IMR-90 (cell line): Measurements from ENCODE around the gene SLC9A1. TPM values are rescaled to one million over a fixed set of nuclear protein-coding genes. Genes with fewer than 3 reads are reported as not detected.

Experiments
- ATAC-seq: fragments of 200-7000 bp; cut with Tn5 transposase; 2 replicates; pipeline ENCODE4 v1.9.1; 2020; ENCODE audit warnings: low read depth, mild to moderate bottlenecking, moderate library complexity
- BruUV-seq: library from RNA; stranded (reverse); fragments of 400-500 nt; replicated peaks from 2 replicates; lab custom pipeline; 2021; lab: Mats Ljungman, UMichigan
- CTCF ChIA-PET: fragments of 300-600 bp; formaldehyde crosslinking; extraction: SDS; loops from one replicate; lab custom pipeline; 2021; ENCODE audit warnings: antibody characterized with exemption; lab: Yijun Ruan, JAX
- POLR2A ChIA-PET: fragments of 300-600 bp; sonication (Branson Sonifier 250); formaldehyde crosslinking; loops from one replicate; lab custom pipeline; 2022; ENCODE audit warnings: antibody characterized with exemption; ENCODE audit not compliant: unreplicated experiment; lab: Charles Lee
- DNase-seq: peaks from one replicate; pipeline ENCODE4 v3.0.0; 2013
- H2AFZ ChIP-seq: replicated peaks from 2 replicates; pipeline ENCODE3; 2013; ENCODE audit warnings: low read length, mild to moderate bottlenecking; ENCODE audit not compliant: poor library complexity
- H2AK5ac ChIP-seq: 2 replicates; pipeline ENCODE4 v1.6.1; 2013; ENCODE audit warnings: low read depth, low read length, inconsistent platforms
- H2AK9ac ChIP-seq: replicated peaks from 2 replicates; pipeline ENCODE3; 2013; ENCODE audit warnings: mild to moderate bottlenecking, low read depth, low read length, moderate library complexity; ENCODE audit not compliant: poor library complexity
- H2BK120ac ChIP-seq: 2 replicates; pipeline ENCODE4 v1.6.1; 2013; ENCODE audit warnings: low read depth, low read length, inconsistent platforms
- H2BK15ac ChIP-seq: 3 replicates; pipeline ENCODE4 v1.6.1; 2013; ENCODE audit warnings: low read depth, low read length, inconsistent platforms
- H2BK20ac ChIP-seq: 2 replicates; pipeline ENCODE4 v1.6.1; 2013; ENCODE audit warnings: low read depth, mild to moderate bottlenecking, inconsistent platforms, low read length, moderate library complexity
- H2BK5ac ChIP-seq: 2 replicates; pipeline ENCODE4 v1.6.1; 2013; ENCODE audit warnings: mild to moderate bottlenecking, low read depth, low read length, inconsistent platforms; ENCODE audit not compliant: poor library complexity, severe bottlenecking
- H3K14ac ChIP-seq: replicated peaks from 2 replicates; pipeline ENCODE4 v1.6.1; 2013; ENCODE audit warnings: low read depth, low read length, inconsistent platforms
- H3K18ac ChIP-seq: 2 replicates; pipeline ENCODE4 v1.6.1; 2013; ENCODE audit warnings: low read depth, low read length, control low read depth
- H3K23ac ChIP-seq: 2 replicates; pipeline ENCODE4 v1.6.1; 2013; ENCODE audit warnings: low read depth, low read length, inconsistent platforms
- H3K27ac ChIP-seq: 2 replicates; pipeline ENCODE4 v1.5.1; 2013; ENCODE audit warnings: mild to moderate bottlenecking, control low read depth, low read length; ENCODE audit not compliant: insufficient read depth
- H3K27me3 ChIP-seq: 2 replicates; pipeline ENCODE4 v1.6.1; 2013; ENCODE audit warnings: low read length; ENCODE audit not compliant: control insufficient read depth, insufficient read depth
- H3K36me3 ChIP-seq: 2 replicates; pipeline ENCODE4 v1.6.1; 2013; ENCODE audit warnings: low read length, mixed read lengths; ENCODE audit not compliant: control insufficient read depth, insufficient read depth
- H3K4ac ChIP-seq: 2 replicates; pipeline ENCODE4 v1.6.1; 2013; ENCODE audit warnings: low read depth, low read length, inconsistent platforms
- H3K4me1 ChIP-seq: 2 replicates; pipeline ENCODE4 v1.6.1; 2013; ENCODE audit warnings: low read length, mixed read lengths; ENCODE audit not compliant: control insufficient read depth, insufficient read depth
- H3K4me2 ChIP-seq: 2 replicates; pipeline ENCODE4 v1.6.1; 2013; ENCODE audit warnings: low read depth, mild to moderate bottlenecking, control low read depth, low read length, moderate library complexity
- H3K4me3 ChIP-seq: 2 replicates; pipeline ENCODE4 v1.5.1; 2013; ENCODE audit warnings: low read depth, mild to moderate bottlenecking, control low read depth, low read length, moderate library complexity; ENCODE audit not compliant: insufficient read depth
- H3K56ac ChIP-seq: 2 replicates; pipeline ENCODE4 v1.6.1; 2013; ENCODE audit warnings: low read length, inconsistent platforms; ENCODE audit not compliant: insufficient read depth; ENCODE audit errors: extremely low read depth
- H3K79me1 ChIP-seq, 2 experiments: 2 replicates each; pipeline ENCODE4 v1.6.1; 2013; ENCODE audit warnings: low read length in 2 of 2, inconsistent platforms in 1 of 2, low read depth in 1 of 2
- H3K9ac ChIP-seq: 2 replicates; pipeline ENCODE4 v1.6.1; 2013; ENCODE audit warnings: low read depth, low read length, control low read depth
- H3K9me1 ChIP-seq: 2 replicates; pipeline ENCODE4 v1.6.1; 2013; ENCODE audit warnings: low read length, inconsistent platforms; ENCODE audit not compliant: insufficient read depth
- H3K9me3 ChIP-seq: 2 replicates; pipeline ENCODE4 v1.6.1; 2013; ENCODE audit warnings: low read length; ENCODE audit not compliant: control insufficient read depth, insufficient read depth
- H4K20me1 ChIP-seq: 2 replicates; pipeline ENCODE4 v1.6.1; 2013; ENCODE audit warnings: low read length, inconsistent platforms; ENCODE audit not compliant: insufficient read depth
- H4K5ac ChIP-seq: 2 replicates; pipeline ENCODE4 v1.6.1; 2013; ENCODE audit warnings: mild to moderate bottlenecking, low read depth, low read length, control low read depth
- H4K8ac ChIP-seq, 2 experiments: 2 replicates each; pipeline ENCODE4 v1.6.1; 2013; ENCODE audit warnings: low read depth in 2 of 2, low read length in 2 of 2, control low read depth in 1 of 2, inconsistent platforms in 1 of 2
- H4K91ac ChIP-seq: 2 replicates; pipeline ENCODE4 v1.6.1; 2013; ENCODE audit warnings: low read depth, low read length, inconsistent platforms; ENCODE audit not compliant: insufficient read depth
- BHLHE40 ChIP-seq: fragments of 150-350 bp; IDR thresholded peaks from 2 replicates; pipeline ENCODE4 v1.6.1; 2016; ENCODE audit warnings: mild to moderate bottlenecking, low read depth, low read length
- CEBPB ChIP-seq: IDR thresholded peaks from 2 replicates; pipeline ENCODE4 v1.6.1; 2012; ENCODE audit warnings: low read depth, low read length, improper control_type of control experiment
- CHD1 ChIP-seq: IDR thresholded peaks from 2 replicates; pipeline ENCODE4 v1.6.1; 2012; ENCODE audit warnings: low read depth, low read length, improper control_type of control experiment
- CTCF ChIP-seq: conservative IDR thresholded peaks from 2 replicates; pipeline ENCODE4 v1.5.1; 2012; ENCODE audit warnings: mild to moderate bottlenecking, low read depth, low read length, improper control_type of control experiment
- FOS ChIP-seq: fragments of 150-350 bp; IDR thresholded peaks from 2 replicates; pipeline ENCODE4 v1.6.1; 2016; ENCODE audit warnings: low read depth, low read length
- MAFK ChIP-seq: IDR thresholded peaks from 2 replicates; pipeline ENCODE4 v1.6.1; 2012; ENCODE audit warnings: low read depth, low read length, improper control_type of control experiment
- MAZ ChIP-seq: IDR thresholded peaks from 2 replicates; pipeline ENCODE4 v1.6.1; 2012; ENCODE audit warnings: low read depth, mild to moderate bottlenecking, low read length, improper control_type of control experiment, moderate library complexity, borderline replicate concordance
- MXI1 ChIP-seq: IDR thresholded peaks from 2 replicates; pipeline ENCODE4 v1.6.1; 2012; ENCODE audit warnings: low read depth, mild to moderate bottlenecking, low read length, moderate library complexity, borderline replicate concordance
- NFE2L2 ChIP-seq: fragments of 150-350 bp; IDR thresholded peaks from 2 replicates; pipeline ENCODE4 v1.6.1; 2016; ENCODE audit warnings: low read depth, mild to moderate bottlenecking, low read length
- POLR2A ChIP-seq: IDR thresholded peaks from 2 replicates; pipeline ENCODE4 v1.6.1; 2012; ENCODE audit warnings: mild to moderate bottlenecking, low read depth, low read length
- RAD21 ChIP-seq: IDR thresholded peaks from 2 replicates; pipeline ENCODE4 v1.6.1; 2012; ENCODE audit warnings: low read length, improper control_type of control experiment
- RCOR1 ChIP-seq: IDR thresholded peaks from 2 replicates; pipeline ENCODE4 v1.6.1; 2012; ENCODE audit warnings: mild to moderate bottlenecking, low read length, improper control_type of control experiment; ENCODE audit not compliant: insufficient replicate concordance
- RFX5 ChIP-seq: IDR thresholded peaks from 2 replicates; pipeline ENCODE4 v1.8.0; 2012; ENCODE audit warnings: low read depth, mild to moderate bottlenecking, low read length, moderate library complexity
- SMC3 ChIP-seq: fragments of 150-350 bp; IDR thresholded peaks from 2 replicates; pipeline ENCODE4 v1.6.1; 2016; ENCODE audit warnings: low read depth, mild to moderate bottlenecking, antibody characterized with exemption, low read length, moderate library complexity
- USF2 ChIP-seq: fragments of 150-350 bp; IDR thresholded peaks from 2 replicates; pipeline ENCODE4 v1.6.1; 2017; ENCODE audit warnings: mild to moderate bottlenecking, antibody characterized with exemption, low read length, low read depth
- WGBS, 2 experiments: methylation state at CpG; one replicate each; pipeline versions ENCODE4 v1.1.5 to v1.1.7; 2013; ENCODE audit warnings: missing lambda C conversion rate in 2 of 2; ENCODE audit not compliant: insufficient read length in 1 of 2; ENCODE audit errors: extremely low coverage in 2 of 2; 5-methylcytosine and 5-hydroxymethylcytosine counted together
- dilution Hi-C: fragments of 300-500 bp; cut with HindIII; formaldehyde crosslinking; loops from one replicate; pipeline ENCODE4 v1.14.3; 2018; ENCODE audit warnings: low sequenced_read_pairs; ENCODE audit not compliant: unreplicated experiment
- in situ Hi-C: fragments of 300-500 bp; cut with MboI; formaldehyde crosslinking; loops from 3 replicates; pipeline ENCODE4 v1.14.3; 2019; ENCODE audit warnings: low sequenced_read_pairs, inconsistent platforms, mixed read lengths
- intact Hi-C: fragments of 100-400 bp; cut with micrococcal nuclease; formaldehyde crosslinking; loops from 2 replicates; pipeline ENCODE4 v1.10.0; 2022
- polyA plus RNA-seq, 3 experiments: library from polyadenylated mRNA; depleted of rRNA; stranded (reverse); fragments of >200 nt; gene quantifications; 2 replicates each; pipeline ENCODE4 v1.2.3, GENCODE V29; 2012; ENCODE audit warnings: low replicate concordance in 1 of 3
- total RNA-seq: library from RNA; depleted of rRNA; stranded (reverse); fragments of >200 nt; gene quantifications from 2 replicates; pipeline ENCODE4 v1.2.3, GENCODE V29; 2012
- TF ChIP-seq, protein P1 (sequence below): fragments of 150-350 bp; IDR thresholded peaks from 2 replicates; pipeline ENCODE4 v1.6.1; 2016; ENCODE audit warnings: low read depth, mild to moderate bottlenecking, low read length, moderate library complexity, borderline replicate concordance

The SLC9A1 gene
- total and polyA plus RNA-seq, 2 of the 4 experiments (the other 2 are of a cell fraction): 2.0 to 21.2 TPM

GRCh38 chr1:27192039-27192529 is 37.2 kb upstream of the SLC9A1 start:
- dilution Hi-C loops: no loop called here
- H3K4me1 ChIP-seq: peaks cover 2% of the 10 kb centered on the region; the same call in 1 of the 2 replicates
- BruUV-seq: no TSS peak

More at GRCh38 chr1:27192039-27192529, 37.2 kb upstream of the SLC9A1 start:
- Histone ChIP-seq H2BK5ac (no peak overlapping the region), H2BK120ac (no peak overlapping the region), H4K8ac (no peak overlapping the region), H4K20me1 (no peaks in the 10 kb centered on the region), H3K4me3 (no peak overlapping the region), H3K36me3 (no peaks in the 10 kb centered on the region), H3K27ac (no peak overlapping the region), H3K9me1 (no peaks in the 10 kb centered on the region), H2AK5ac (no peak overlapping the region), H3K4me2 (no peak overlapping the region), H3K9ac (no peak overlapping the region), H3K56ac (no peak overlapping the region), H3K9me3 (no peaks in the 10 kb centered on the region), H3K79me1 (no peaks in the 10 kb centered on the region), H3K14ac (no peak overlapping the region), H4K91ac (no peak overlapping the region), H2BK20ac (no peak overlapping the region), H2AK9ac (no peak overlapping the region), H3K23ac (no peak overlapping the region), H3K27me3 (peaks cover 5% of the 10 kb centered on the region; the same call in 1 of the 2 replicates), H2AFZ (no peak overlapping the region), H2BK15ac (no peak overlapping the region), H4K5ac (no peak overlapping the region), H3K18ac (no peak overlapping the region), H3K4ac (no peak overlapping the region)
- no peak for TF ChIP-seq NFE2L2
- no peak for TF ChIP-seq MAZ
- no peak for TF ChIP-seq FOS
- TF ChIP-seq SMC3: no peak
- TF ChIP-seq RAD21: no peak
- TF ChIP-seq POLR2A: no peak
- no peak for TF ChIP-seq MAFK
- TF ChIP-seq RCOR1: no peak
- no peak for TF ChIP-seq CEBPB
- no peak for TF ChIP-seq USF2
- no peak for TF ChIP-seq RFX5
- no peak for TF ChIP-seq CTCF
- TF ChIP-seq, protein P1, sequence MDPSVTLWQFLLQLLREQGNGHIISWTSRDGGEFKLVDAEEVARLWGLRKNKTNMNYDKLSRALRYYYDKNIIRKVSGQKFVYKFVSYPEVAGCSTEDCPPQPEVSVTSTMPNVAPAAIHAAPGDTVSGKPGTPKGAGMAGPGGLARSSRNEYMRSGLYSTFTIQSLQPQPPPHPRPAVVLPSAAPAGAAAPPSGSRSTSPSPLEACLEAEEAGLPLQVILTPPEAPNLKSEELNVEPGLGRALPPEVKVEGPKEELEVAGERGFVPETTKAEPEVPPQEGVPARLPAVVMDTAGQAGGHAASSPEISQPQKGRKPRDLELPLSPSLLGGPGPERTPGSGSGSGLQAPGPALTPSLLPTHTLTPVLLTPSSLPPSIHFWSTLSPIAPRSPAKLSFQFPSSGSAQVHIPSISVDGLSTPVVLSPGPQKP: no peak
- no peak for TF ChIP-seq MXI1
- no peak for TF ChIP-seq CHD1
- TF ChIP-seq BHLHE40: no peak
- in situ Hi-C loops: no loop called here
- ChIA-PET POLR2A (no interaction called here), CTCF (no interaction called here)
- 87% methylated on average over 7 of the region's 8 CpGs; no CpG with 5 or more reads in 1 of the 2 experiments for WGBS, 2 experiments
- ATAC-seq (no peak), DNase-seq (no peak)
- intact Hi-C loops: loop anchor here (10.0 kb wide), 2 partner anchors 147 to 203 kb away; partner anchors contain the start of gene GPR3
